Epithelial cell of proximal tubule (primary cell): ENCODE results near the gene OMD. TPM values are rescaled to one million over a fixed set of nuclear protein-coding genes. Genes with fewer than 3 reads are reported as not detected.

Experiments used
- DNase-seq: peaks from one replicate; pipeline ENCODE4 v3.0.0-alpha.2; 2011; ENCODE audit warnings: low read depth
- H3K4me3 ChIP-seq: 2 replicates; pipeline ENCODE4 v1.5.1; 2011; ENCODE audit warnings: low read depth, mild to moderate bottlenecking, low read length
- CTCF ChIP-seq: conservative IDR thresholded peaks from 2 replicates; pipeline ENCODE4 v1.5.1; 2012; ENCODE audit warnings: low read depth, mild to moderate bottlenecking, low read length
- total RNA-seq: library from RNA; depleted of rRNA; stranded (reverse); fragments of >200 nt; gene quantifications from 2 replicates; pipeline ENCODE4 v1.2.3, GENCODE V29; 2015

Gene OMD
- total RNA-seq, 1 donor from 2014 or later, result not detected

GRCh38 chr9:92404042-92404836 is 20.0 kb downstream of the OMD start, which contains the start of gene OGN:
Gene OGN (minus strand): TSS chr9:92404578. CDS start chr9:92403407, 1,171 bp downstream.
- no peak for TF ChIP-seq CTCF
- DNase-seq, result no peak
- H3K4me3 ChIP-seq, result no peak within 1 kb of the TSS

GRCh38 chr9:92402826-92403745 is 21.2 kb downstream of the OMD start:
- DNase-seq, result no peak
- H3K4me3 ChIP-seq, result no peak overlapping the region
- TF ChIP-seq CTCF, result no peak

- no peak overlapping the region for H3K4me3 ChIP-seq
- DNase-seq, result no peak
- TF ChIP-seq CTCF, result no peak
These were observed 21.9 kb downstream of the OMD start for GRCh38 chr9:92402360-92402759.

- no peak overlapping the region for H3K4me3 ChIP-seq
- TF ChIP-seq CTCF, result no peak
- DNase-seq, result no peak
These were observed 26.4 kb downstream of the OMD start for GRCh38 chr9:92397853-92398252.

GRCh38 chr9:92395617-92396016 is 28.7 kb downstream of the OMD start:
- H3K4me3 ChIP-seq, result no peak overlapping the region
- no peak for TF ChIP-seq CTCF
- no peak for DNase-seq

- no peak for TF ChIP-seq CTCF
- H3K4me3 ChIP-seq, result no peak overlapping the region
- DNase-seq, result no peak
These were observed 30.6 kb downstream of the OMD start for GRCh38 chr9:92393686-92394085.
